ENCODE results near the gene PSMG4. TPM values are rescaled to one million over a fixed set of nuclear protein-coding genes. Genes with fewer than 3 reads are reported as not detected.

PSMG4 gene
- polyA plus RNA-seq, 1 donor (not counting 4 experiments of a cell fraction or from before 2014, with no cell fraction given): 16.3 TPM

GRCh38 chr6:3218266-3218665 lies 40.5 kb upstream of the PSMG4 start:
- no peak for DNase-seq (ENCODE audit: low read depth, low spot score)
- H3K36me3 ChIP-seq (ENCODE audit: control insufficient read depth in 2 of 2, extremely low read depth in 1 of 2, insufficient read depth in 2 of 2, low read length in 2 of 2): no peaks in the 10 kb centered on the region
- H4K20me1 ChIP-seq (ENCODE audit: control insufficient read depth, extremely low read depth, insufficient read depth, low read length): no peaks in the 10 kb centered on the region
- H3K4me3 ChIP-seq (ENCODE audit: control insufficient read depth in 2 of 3, extremely low read depth in 1 of 3, insufficient read depth in 2 of 3, low read depth in 1 of 3, low read length in 3 of 3): no peak overlapping the region
- H3K9me1 ChIP-seq (ENCODE audit: control insufficient read depth, extremely low read depth, insufficient read depth, low read length): no peaks in the 10 kb centered on the region
- dilution Hi-C loops (cut with MboI; ENCODE audit: extremely low pct_ligation_motif_present, low sequenced_read_pairs): no loop called here
- no peak overlapping the region for H3K9ac ChIP-seq (ENCODE audit: control insufficient read depth, extremely low read depth, insufficient read depth, low read length)
- no peak overlapping the region for H3K4me2 ChIP-seq (ENCODE audit: control insufficient read depth, extremely low read depth, insufficient read depth, low read depth, low read length)
- FAIRE-seq: no peak
- no peak overlapping the region for H2AFZ ChIP-seq (ENCODE audit: control insufficient read depth, low read length)
- H3K27ac ChIP-seq (ENCODE audit: control insufficient read depth, insufficient read depth, low read length): no peak overlapping the region
- H3K4me1 ChIP-seq (ENCODE audit: control insufficient read depth, extremely low read depth, insufficient read depth, low read length): no peaks in the 10 kb centered on the region
- H3K9me3 ChIP-seq (ENCODE audit: control insufficient read depth, low read depth, low read length): no peaks in the 10 kb centered on the region
- H3K79me2 ChIP-seq (ENCODE audit: control insufficient read depth, insufficient read depth, low read length): no peaks in the 10 kb centered on the region
- peaks cover 11% of the 10 kb centered on the region for H3K27me3 ChIP-seq (ENCODE audit: control insufficient read depth, extremely low read depth, insufficient read depth, low read length)
- TF ChIP-seq, protein P1, sequence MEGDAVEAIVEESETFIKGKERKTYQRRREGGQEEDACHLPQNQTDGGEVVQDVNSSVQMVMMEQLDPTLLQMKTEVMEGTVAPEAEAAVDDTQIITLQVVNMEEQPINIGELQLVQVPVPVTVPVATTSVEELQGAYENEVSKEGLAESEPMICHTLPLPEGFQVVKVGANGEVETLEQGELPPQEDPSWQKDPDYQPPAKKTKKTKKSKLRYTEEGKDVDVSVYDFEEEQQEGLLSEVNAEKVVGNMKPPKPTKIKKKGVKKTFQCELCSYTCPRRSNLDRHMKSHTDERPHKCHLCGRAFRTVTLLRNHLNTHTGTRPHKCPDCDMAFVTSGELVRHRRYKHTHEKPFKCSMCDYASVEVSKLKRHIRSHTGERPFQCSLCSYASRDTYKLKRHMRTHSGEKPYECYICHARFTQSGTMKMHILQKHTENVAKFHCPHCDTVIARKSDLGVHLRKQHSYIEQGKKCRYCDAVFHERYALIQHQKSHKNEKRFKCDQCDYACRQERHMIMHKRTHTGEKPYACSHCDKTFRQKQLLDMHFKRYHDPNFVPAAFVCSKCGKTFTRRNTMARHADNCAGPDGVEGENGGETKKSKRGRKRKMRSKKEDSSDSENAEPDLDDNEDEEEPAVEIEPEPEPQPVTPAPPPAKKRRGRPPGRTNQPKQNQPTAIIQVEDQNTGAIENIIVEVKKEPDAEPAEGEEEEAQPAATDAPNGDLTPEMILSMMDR (optimal IDR thresholded peaks at IDR 0.05 in 1 of 3, IDR thresholded peaks at IDR 0.05 in 1 of 3, conservative IDR thresholded peaks at IDR 0.05 in 1 of 3; ENCODE audit: extremely low read depth in 1 of 3, insufficient read depth in 2 of 3, low read length in 3 of 3): no peak
- no peak for TF ChIP-seq EZH2 (IDR thresholded peaks at IDR 0.05; ENCODE audit: low read length)

- no peaks in the 10 kb centered on the region for H3K9me1 ChIP-seq (ENCODE audit: control insufficient read depth, extremely low read depth, insufficient read depth, low read length)
- H3K27ac ChIP-seq (ENCODE audit: control insufficient read depth, insufficient read depth, low read length): no peak overlapping the region
- H3K9me3 ChIP-seq (ENCODE audit: control insufficient read depth, low read depth, low read length): no peaks in the 10 kb centered on the region
- peaks cover 15% of the 10 kb centered on the region for H3K27me3 ChIP-seq (ENCODE audit: control insufficient read depth, extremely low read depth, insufficient read depth, low read length)
- TF ChIP-seq EZH2 (IDR thresholded peaks at IDR 0.05; ENCODE audit: low read length): no peak
- TF ChIP-seq, protein P1 (optimal IDR thresholded peaks at IDR 0.05 in 1 of 3, IDR thresholded peaks at IDR 0.05 in 1 of 3, conservative IDR thresholded peaks at IDR 0.05 in 1 of 3; ENCODE audit: extremely low read depth in 1 of 3, insufficient read depth in 2 of 3, low read length in 3 of 3): no peak
- no peak overlapping the region for H2AFZ ChIP-seq (ENCODE audit: control insufficient read depth, low read length)
- DNase-seq (ENCODE audit: low read depth, low spot score) (no peak), FAIRE-seq (no peak)
- H4K20me1 ChIP-seq (ENCODE audit: control insufficient read depth, extremely low read depth, insufficient read depth, low read length): no peaks in the 10 kb centered on the region
- no peaks in the 10 kb centered on the region for H3K4me1 ChIP-seq (ENCODE audit: control insufficient read depth, extremely low read depth, insufficient read depth, low read length)
- no peaks in the 10 kb centered on the region for H3K79me2 ChIP-seq (ENCODE audit: control insufficient read depth, insufficient read depth, low read length)
- no peak overlapping the region for H3K4me3 ChIP-seq (ENCODE audit: control insufficient read depth in 2 of 3, extremely low read depth in 1 of 3, insufficient read depth in 2 of 3, low read depth in 1 of 3, low read length in 3 of 3)
- dilution Hi-C loops (cut with MboI; ENCODE audit: extremely low pct_ligation_motif_present, low sequenced_read_pairs): no loop called here
- no peak overlapping the region for H3K4me2 ChIP-seq (ENCODE audit: control insufficient read depth, extremely low read depth, insufficient read depth, low read depth, low read length)
- no peak overlapping the region for H3K9ac ChIP-seq (ENCODE audit: control insufficient read depth, extremely low read depth, insufficient read depth, low read length)
- no peaks in the 10 kb centered on the region for H3K36me3 ChIP-seq (ENCODE audit: control insufficient read depth in 2 of 2, extremely low read depth in 1 of 2, insufficient read depth in 2 of 2, low read length in 2 of 2)
Measured at GRCh38 chr6:3220366-3220765, 38.4 kb upstream of the PSMG4 start.
